Neutrophil (primary cell): ENCODE results near the gene SMIM8.

Experiments used
- H3K27ac ChIP-seq: fragments of 200-600 bp; sonication (generic); 2 replicates; pipeline ENCODE4 v1.5.1; 2016; ENCODE audit warnings: mild to moderate bottlenecking, moderate library complexity
- H3K27me3 ChIP-seq: fragments of 200-600 bp; sonication (generic); 2 replicates; pipeline ENCODE4 v1.6.0; 2016; ENCODE audit warnings: mild to moderate bottlenecking
- H3K36me3 ChIP-seq: fragments of 200-600 bp; sonication (generic); 2 replicates; pipeline ENCODE4 v1.5.1; 2017
- H3K4me1 ChIP-seq, 2 experiments: fragments of 200-600 bp in 1 of 2; sonication (generic) in 1 of 2; 1 replicate in 1 of 2; 2 replicates in 1 of 2; pipeline versions ENCODE4 v1.5.1 to v1.6.1; 2013 to 2016; ENCODE audit warnings: low read depth in 1 of 2, low read length in 1 of 2, mild to moderate bottlenecking in 1 of 2, moderate library complexity in 1 of 2; ENCODE audit not compliant: control insufficient read depth in 1 of 2, insufficient read depth in 1 of 2
- H3K4me3 ChIP-seq, 2 experiments: fragments of 200-600 bp in 1 of 2; sonication (generic) in 1 of 2; 1 replicate in 1 of 2; 2 replicates in 1 of 2; pipeline ENCODE4 v1.5.1; 2013 to 2016; ENCODE audit warnings: low read depth in 1 of 2, low read length in 1 of 2, mild to moderate bottlenecking in 1 of 2, moderate library complexity in 1 of 2
- H3K9me3 ChIP-seq: fragments of 200-600 bp; sonication (generic); 2 replicates; pipeline ENCODE4 v1.5.1; 2016
- TF ChIP-seq, protein P1 (sequence below): fragments of 200-600 bp; sonication (generic); IDR thresholded peaks from 2 replicates; pipeline ENCODE4 v1.5.1; 2016; ENCODE audit warnings: antibody characterized with exemption

The SMIM8 gene

GRCh38 chr6:87375315-87375714, 52.9 kb downstream of the SMIM8 start:
- H3K9me3 ChIP-seq = no peaks in the 10 kb centered on the region
- H3K36me3 ChIP-seq = no peaks in the 10 kb centered on the region
- H3K27ac ChIP-seq = no peak overlapping the region
- H3K27me3 ChIP-seq = no peaks in the 10 kb centered on the region
- TF ChIP-seq, protein P1, sequence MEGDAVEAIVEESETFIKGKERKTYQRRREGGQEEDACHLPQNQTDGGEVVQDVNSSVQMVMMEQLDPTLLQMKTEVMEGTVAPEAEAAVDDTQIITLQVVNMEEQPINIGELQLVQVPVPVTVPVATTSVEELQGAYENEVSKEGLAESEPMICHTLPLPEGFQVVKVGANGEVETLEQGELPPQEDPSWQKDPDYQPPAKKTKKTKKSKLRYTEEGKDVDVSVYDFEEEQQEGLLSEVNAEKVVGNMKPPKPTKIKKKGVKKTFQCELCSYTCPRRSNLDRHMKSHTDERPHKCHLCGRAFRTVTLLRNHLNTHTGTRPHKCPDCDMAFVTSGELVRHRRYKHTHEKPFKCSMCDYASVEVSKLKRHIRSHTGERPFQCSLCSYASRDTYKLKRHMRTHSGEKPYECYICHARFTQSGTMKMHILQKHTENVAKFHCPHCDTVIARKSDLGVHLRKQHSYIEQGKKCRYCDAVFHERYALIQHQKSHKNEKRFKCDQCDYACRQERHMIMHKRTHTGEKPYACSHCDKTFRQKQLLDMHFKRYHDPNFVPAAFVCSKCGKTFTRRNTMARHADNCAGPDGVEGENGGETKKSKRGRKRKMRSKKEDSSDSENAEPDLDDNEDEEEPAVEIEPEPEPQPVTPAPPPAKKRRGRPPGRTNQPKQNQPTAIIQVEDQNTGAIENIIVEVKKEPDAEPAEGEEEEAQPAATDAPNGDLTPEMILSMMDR = no peak
- H3K4me3 ChIP-seq = no peak overlapping the region
- no peaks in the 10 kb centered on the region for H3K4me1 ChIP-seq

DNA sequence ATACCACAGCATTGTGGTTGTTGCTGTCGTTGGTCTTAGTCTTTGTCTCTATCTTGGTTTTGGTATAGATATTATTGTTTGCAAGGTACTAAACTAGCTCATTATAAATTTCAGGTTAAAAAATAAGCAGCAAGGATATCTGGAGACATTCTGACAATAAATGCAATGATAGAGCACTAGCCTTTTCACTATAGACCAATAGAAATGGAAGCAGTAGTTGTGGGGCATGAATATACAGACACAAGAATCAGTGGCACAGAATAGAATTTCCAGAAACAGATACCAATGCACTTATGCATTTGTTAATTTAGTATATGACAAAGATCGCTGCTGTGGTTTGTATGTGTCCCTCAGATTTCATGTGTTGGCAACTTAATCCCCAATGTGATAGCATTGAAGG, 54.3 kb downstream of the SMIM8 start:
- no peak overlapping the region for H3K27ac ChIP-seq
- H3K9me3 ChIP-seq = no peaks in the 10 kb centered on the region
- H3K27me3 ChIP-seq = no peaks in the 10 kb centered on the region
- H3K36me3 ChIP-seq = no peaks in the 10 kb centered on the region
- H3K4me1 ChIP-seq = no peaks in the 10 kb centered on the region
- TF ChIP-seq, protein P1 = no peak
- no peak overlapping the region for H3K4me3 ChIP-seq

DNA sequence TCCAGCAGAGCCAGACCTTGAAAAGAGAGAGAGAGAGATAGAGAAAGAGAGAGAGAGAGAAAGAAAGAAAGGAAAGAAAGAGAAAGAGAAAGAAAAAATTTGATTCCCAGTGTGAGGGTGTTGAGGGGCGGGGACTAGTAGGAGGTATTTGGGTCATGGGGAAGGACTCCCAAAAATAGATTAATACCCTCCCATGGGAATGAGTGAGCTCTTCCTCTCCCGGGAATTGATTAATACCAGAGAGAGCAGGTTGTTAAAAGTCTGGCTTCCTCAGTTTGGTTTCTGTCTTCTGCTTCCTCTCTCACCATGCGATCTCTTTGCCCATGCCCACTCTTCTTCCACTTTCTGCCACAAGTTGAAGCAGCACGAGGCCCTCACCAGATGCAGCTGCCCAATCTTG, 56.6 kb downstream of the SMIM8 start:
- TF ChIP-seq, protein P1 = no peak
- Histone ChIP-seq H3K27me3 (no peaks in the 10 kb centered on the region), H3K9me3 (no peaks in the 10 kb centered on the region), H3K36me3 (no peaks in the 10 kb centered on the region), H3K4me1 (no peaks in the 10 kb centered on the region), H3K4me3 (no peak overlapping the region), H3K27ac (no peak overlapping the region)

- no peaks in the 10 kb centered on the region for H3K36me3 ChIP-seq
- H3K27ac ChIP-seq = no peak overlapping the region
- H3K4me3 ChIP-seq = no peak overlapping the region
- TF ChIP-seq, protein P1 = no peak
- no peaks in the 10 kb centered on the region for H3K9me3 ChIP-seq
- no peaks in the 10 kb centered on the region for H3K4me1 ChIP-seq
- no peaks in the 10 kb centered on the region for H3K27me3 ChIP-seq
Measured at GRCh38 chr6:87382861-87383260, 60.5 kb downstream of the SMIM8 start.

DNA sequence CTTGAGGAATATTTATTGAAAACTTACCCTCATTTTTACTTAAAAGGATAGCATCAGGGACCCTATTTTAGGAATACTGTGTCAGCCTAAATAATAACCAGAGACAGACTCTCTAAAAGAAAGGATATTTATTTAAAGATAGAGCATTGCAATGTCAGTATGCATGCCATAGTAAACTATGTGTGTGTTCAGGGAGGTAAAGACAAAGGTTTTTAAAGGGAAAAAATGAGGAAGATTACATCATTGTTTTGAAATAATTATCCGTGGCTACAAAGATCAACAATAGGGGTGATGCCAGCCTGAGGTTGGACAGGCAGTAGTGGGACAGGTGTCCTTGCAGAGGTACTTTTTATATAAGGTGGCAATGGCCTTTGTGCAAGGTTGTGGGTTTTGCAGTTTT, 61.6 kb downstream of the SMIM8 start:
- Histone ChIP-seq H3K9me3 (no peaks in the 10 kb centered on the region), H3K36me3 (no peaks in the 10 kb centered on the region), H3K27ac (no peak overlapping the region), H3K4me1 (no peaks in the 10 kb centered on the region), H3K4me3 (no peak overlapping the region), H3K27me3 (no peaks in the 10 kb centered on the region)
- TF ChIP-seq, protein P1 = no peak

DNA sequence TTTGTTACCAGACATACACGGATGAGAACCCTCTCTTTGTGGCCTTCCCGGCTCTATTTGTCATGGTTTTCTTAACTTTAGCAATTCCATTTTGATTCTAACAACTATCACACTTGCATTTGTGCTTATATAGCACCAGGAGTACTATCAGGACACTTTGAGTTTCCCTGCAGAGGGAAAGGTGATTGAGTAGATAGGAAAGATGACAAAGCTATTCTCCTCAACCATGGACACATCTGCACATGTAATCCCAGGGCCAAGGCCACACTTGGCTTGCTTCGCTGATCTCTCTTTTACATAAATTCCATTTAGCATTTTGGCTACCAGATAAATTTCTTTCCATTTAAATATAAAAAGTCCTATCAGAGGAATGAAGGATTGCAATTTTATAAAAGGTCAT, 62.1 kb downstream of the SMIM8 start:
- TF ChIP-seq, protein P1 = no peak
- Histone ChIP-seq H3K9me3 (no peaks in the 10 kb centered on the region), H3K27me3 (no peaks in the 10 kb centered on the region), H3K27ac (no peak overlapping the region), H3K4me3 (no peak overlapping the region), H3K36me3 (no peaks in the 10 kb centered on the region), H3K4me1 (no peaks in the 10 kb centered on the region)
